T-helper 1 cell treated with Interleukin-12 subunit alpha and Interleukin-12 subunit beta and Interleukin-4 antibody, amounts not matched to agents 30 μg/mL and 1 μg/mL, for 36 hours (primary cell): ENCODE measurements around the gene PMP22.

ENCODE experiments used
- H3K27ac Mint-ChIP-seq: one replicate; pipeline ENCODE4 v1.8.0; 2021; ENCODE audit warnings: mild to moderate bottlenecking, mixed read lengths
- H3K27me3 Mint-ChIP-seq: one replicate; pipeline ENCODE4 v1.8.0; 2021; ENCODE audit warnings: low read depth, mixed read lengths
- H3K36me3 Mint-ChIP-seq: one replicate; pipeline ENCODE4 v1.8.0; 2021; ENCODE audit warnings: low read depth, mixed read lengths
- H3K4me1 Mint-ChIP-seq: one replicate; pipeline ENCODE4 v1.8.0; 2021; ENCODE audit warnings: low read depth, mixed read lengths
- H3K4me3 Mint-ChIP-seq: one replicate; pipeline ENCODE4 v1.8.0; 2021; ENCODE audit warnings: mild to moderate bottlenecking, moderate library complexity, mixed read lengths
- H3K9me3 Mint-ChIP-seq: one replicate; pipeline ENCODE4 v1.8.0; 2021; ENCODE audit warnings: mixed read lengths

PMP22 gene

GRCh38 chr17:15180121-15180561, 85.0 kb downstream of the PMP22 start:
- Mint-ChIP-seq H3K36me3 (no peaks in the 10 kb centered on the region), H3K27ac (no peak overlapping the region)

More at GRCh38 chr17:15180121-15180561, 85.0 kb downstream of the PMP22 start:
- H3K9me3 Mint-ChIP-seq: no peaks in the 10 kb centered on the region
- H3K4me1 Mint-ChIP-seq: no peaks in the 10 kb centered on the region
- no peaks in the 10 kb centered on the region for H3K27me3 Mint-ChIP-seq
- no peak overlapping the region for H3K4me3 Mint-ChIP-seq
